Right cardiac atrium (tissue), 5 donors: ENCODE measurements around the gene NDUFA13. TPM values are rescaled to one million over a fixed set of nuclear protein-coding genes. Genes with fewer than 3 reads are reported as not detected.
A peak's percentile ranks its signal among the peaks of the same experiment; 100 is the strongest.

Experiments used
- ATAC-seq, 2 donors: fragments of 200-7000 bp; cut with Tn5 transposase; one replicate each; pipeline versions ENCODE4 v1.8.0 to v1.9.1; 2020; ENCODE audit warnings: moderate library complexity in 2 of 2, mild to moderate bottlenecking in 1 of 2
- DNase-seq, 3 donors: peaks; one replicate each; pipeline ENCODE4 v3.0.0-alpha.2; 2020
- H3K27ac ChIP-seq: one replicate; pipeline ENCODE4 v1.5.1; 2013; ENCODE audit warnings: mild to moderate bottlenecking, low read length, control low read depth, moderate library complexity
- H3K27me3 ChIP-seq: one replicate; pipeline ENCODE4 v1.6.1; 2013; ENCODE audit not compliant: control insufficient read depth, insufficient read depth
- H3K4me1 ChIP-seq: one replicate; pipeline ENCODE4 v1.6.1; 2013; ENCODE audit warnings: low read length; ENCODE audit not compliant: control insufficient read depth, insufficient read depth
- H3K4me3 ChIP-seq: one replicate; pipeline ENCODE4 v1.5.1; 2013; ENCODE audit warnings: low read length, control low read depth
- H3K9me3 ChIP-seq: one replicate; pipeline ENCODE4 v1.6.1; 2013; ENCODE audit warnings: low read length; ENCODE audit not compliant: control insufficient read depth
- WGBS: extraction: QIAGEN DNeasy Blood & Tissue Kit; methylation state at CpG from one replicate; pipeline ENCODE4 v1.1.7; 2013; 5-methylcytosine and 5-hydroxymethylcytosine counted together
- intact Hi-C, 4 donors: fragments of 100-400 bp; cut with DNase I; formaldehyde crosslinking; loops; one replicate each; pipeline versions ENCODE4 v1.11.0 to v1.14.0; 2022 to 2023
- polyA plus RNA-seq: library from polyadenylated mRNA; stranded (reverse); fragments of 200-250 nt; gene quantifications from one replicate; pipeline ENCODE4 v1.2.3, GENCODE V29; 2013
- total RNA-seq, 4 donors: library from RNA; stranded (reverse); fragmentation: NEBNext Ultra II Directional; extraction: Animal tissue kit (Norgen Biotek cat#: 25700); gene quantifications; one replicate each; pipeline ENCODE4 v1.2.1, GENCODE V29; 2021
- donor health status: healthy with polysubstance abuse.
- donor health status: DM: no; HTN: yes; CAD: no.
- donor health status: DM: no; HTN: no; CAD: no.
- donor health status: DM: no; HTN: yes; CAD: no; lungs with severe emphysema.
- donor health status: DM: yes; HTN: yes; CAD: no.

Gene NDUFA13
- total and polyA plus RNA-seq, 5 donors = 785 to 1,226 (median 864) TPM

DNA sequence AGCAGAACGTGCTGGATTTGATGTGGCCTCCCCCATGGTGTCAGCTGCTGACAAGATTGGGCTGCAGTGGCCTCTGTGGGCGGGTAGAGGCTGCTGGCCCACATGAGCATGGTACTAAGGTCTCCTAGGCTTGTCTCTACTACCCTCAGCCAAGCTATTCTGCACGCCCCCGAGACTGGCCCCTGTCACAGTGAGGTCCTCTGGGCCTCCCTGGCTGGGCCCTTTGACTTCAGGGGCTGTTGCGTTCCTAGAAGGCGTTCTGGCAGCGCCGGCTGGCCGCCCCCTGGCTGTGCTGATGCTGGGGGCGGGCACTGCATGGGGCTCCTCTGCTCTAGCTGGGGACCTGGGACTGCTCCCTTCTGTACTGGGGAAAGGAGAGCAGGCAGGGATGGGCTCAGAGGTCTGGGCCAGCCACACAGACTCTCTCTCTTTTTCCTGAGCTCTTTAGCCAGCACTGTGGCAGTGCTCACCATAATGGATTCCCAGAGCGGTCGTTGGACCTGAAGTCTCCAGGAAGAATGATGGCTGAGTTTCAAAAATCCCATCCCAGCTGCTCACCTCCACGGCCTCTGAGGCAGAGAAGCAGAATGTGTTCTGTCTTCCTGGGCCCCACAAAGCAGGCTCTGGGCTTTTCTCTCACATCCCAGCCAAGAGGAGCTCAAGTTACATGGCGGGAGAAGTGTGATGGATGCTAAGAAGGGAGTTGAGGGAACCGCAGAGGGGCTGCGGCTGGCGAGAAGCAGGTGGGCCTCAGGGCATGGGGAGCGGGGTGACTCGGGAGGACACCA lies 33.0 kb upstream of the NDUFA13 start:
- ATAC-seq = peak in 1 of 2 donors; percentile 39
- no peaks in the 10 kb centered on the region for H3K27me3 ChIP-seq
- intact Hi-C loops = loop anchor here in 1 of 4 donors (10.0 kb wide), 1 partner anchor 78 kb away; the partner anchor contains the start of gene GATAD2A
- no peak overlapping the region for H3K27ac ChIP-seq
- peaks cover 9% of the 10 kb centered on the region for H3K4me1 ChIP-seq
- H3K4me3 ChIP-seq = no peak overlapping the region
- peak in 1 of 3 donors; percentile 63 for DNase-seq
- no peaks in the 10 kb centered on the region for H3K9me3 ChIP-seq
- 49% methylated on average over 19 of the region's 19 CpGs for WGBS

DNA sequence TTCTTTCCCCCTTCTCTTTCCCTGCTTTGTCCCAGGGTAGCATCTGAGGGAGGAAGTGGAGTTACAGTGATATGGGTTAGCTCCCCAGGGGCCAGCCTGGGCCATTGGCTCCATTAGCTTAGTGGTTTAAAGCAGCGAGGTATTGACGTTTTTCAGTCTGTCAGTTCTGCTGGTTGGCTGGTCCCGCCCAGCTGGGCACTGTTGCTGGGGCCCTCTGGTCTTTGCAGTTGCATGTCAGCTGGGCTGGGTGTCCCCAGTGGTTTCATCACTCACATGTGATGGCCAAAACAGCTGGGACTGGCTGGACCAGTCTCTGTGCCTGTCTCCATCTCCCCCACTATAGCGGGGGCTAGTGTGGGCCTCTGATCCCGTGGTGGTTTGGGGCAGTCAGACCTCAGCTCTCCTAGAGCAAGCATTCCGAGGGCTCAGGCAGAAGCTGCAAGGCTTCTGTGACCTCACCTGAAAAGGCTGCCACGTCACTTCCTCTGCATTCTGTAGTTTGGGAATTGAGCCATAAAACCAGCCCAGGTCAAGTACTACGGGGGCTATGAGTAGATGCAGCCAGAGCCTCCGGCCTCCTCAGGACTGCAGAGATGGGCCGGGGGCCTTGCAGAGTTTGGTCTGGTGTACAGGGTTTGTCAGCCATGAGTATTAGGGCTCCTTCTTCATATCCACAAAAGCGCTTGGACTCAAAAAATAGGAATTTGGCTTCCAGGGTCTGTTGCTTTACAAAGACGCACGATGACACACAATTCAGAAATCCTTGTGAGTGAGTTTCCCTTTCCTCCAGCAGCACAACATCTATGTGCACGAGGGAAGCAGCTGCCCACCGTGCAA lies 30.6 kb upstream of the NDUFA13 start:
- H3K4me3 ChIP-seq = no peak overlapping the region
- ATAC-seq (no peak), DNase-seq (peak; percentile 60 to 86 (median 80))
- WGBS = 67% methylated on average over 15 of the region's 15 CpGs
- H3K9me3 ChIP-seq = no peaks in the 10 kb centered on the region
- no peaks in the 10 kb centered on the region for H3K27me3 ChIP-seq
- H3K4me1 ChIP-seq = peaks cover 20% of the 10 kb centered on the region
- H3K27ac ChIP-seq = no peak overlapping the region
- intact Hi-C loops = loop anchor here in 1 of 4 donors (10.0 kb wide), 1 partner anchor 81 kb away; the partner anchor contains the start of gene GATAD2A

DNA sequence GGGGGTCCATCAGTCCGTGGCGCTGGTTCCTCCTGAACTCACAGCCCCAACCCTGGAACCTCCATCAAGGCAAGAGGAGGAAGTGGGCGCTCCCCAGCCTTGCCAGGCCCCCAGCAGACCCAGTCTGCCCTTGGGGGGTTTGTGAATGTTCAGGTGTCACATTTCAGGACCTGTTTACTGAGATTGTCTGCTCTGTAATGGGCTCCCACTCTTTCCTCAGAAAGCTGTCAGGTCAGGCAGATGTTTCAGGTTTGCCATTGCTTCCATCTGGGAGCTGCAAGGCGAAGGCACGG lies 30.1 kb upstream of the NDUFA13 start:
- H3K4me3 ChIP-seq = no peak overlapping the region
- ATAC-seq (no peak), DNase-seq (peak in 1 of 3 donors; percentile 30)
- WGBS = 93% methylated on average over 5 of the region's 5 CpGs
- intact Hi-C loops = loop anchor here in 1 of 4 donors (10.0 kb wide), 1 partner anchor 81 kb away; the partner anchor contains the start of gene GATAD2A
- H3K27ac ChIP-seq = no peak overlapping the region
- H3K4me1 ChIP-seq = peaks cover 20% of the 10 kb centered on the region
- H3K9me3 ChIP-seq = no peaks in the 10 kb centered on the region
- H3K27me3 ChIP-seq = no peaks in the 10 kb centered on the region

DNA sequence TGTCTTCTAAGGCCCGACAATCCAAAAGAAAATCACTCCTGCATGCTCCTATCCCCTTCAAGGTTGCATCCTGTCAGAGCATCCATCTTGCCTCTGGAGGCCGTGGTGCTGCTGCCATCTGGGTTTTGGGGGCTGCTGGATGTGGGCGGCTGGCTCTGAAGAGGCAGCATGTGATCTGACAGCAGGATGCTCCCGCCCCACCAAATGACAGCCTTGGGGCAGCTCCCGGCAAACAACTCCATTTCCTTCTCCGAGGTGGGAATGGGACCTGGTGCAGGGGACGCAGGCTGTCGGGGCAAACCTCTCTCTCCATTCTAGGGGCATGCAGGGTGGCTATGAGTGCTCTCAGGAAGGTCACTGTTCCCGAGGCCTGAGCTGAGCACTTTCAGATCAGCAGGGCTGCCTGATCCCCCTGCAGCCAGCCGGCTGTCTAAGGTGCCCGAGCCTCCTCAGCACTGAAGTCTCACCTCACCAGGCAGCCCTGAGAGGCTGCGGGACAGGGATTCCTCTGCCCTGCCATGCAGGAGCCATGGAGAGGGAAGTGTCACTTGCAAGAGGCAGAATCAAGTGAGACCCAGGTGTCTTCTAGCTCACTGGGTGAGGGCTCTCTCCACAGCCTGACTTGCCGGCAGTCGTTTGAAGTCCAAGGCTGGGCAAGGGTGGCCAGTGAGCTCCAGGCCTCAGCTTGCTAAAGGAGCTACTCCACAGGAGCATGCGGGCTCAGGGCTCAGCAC lies 29.5 kb upstream of the NDUFA13 start:
- intact Hi-C loops = loop anchor here in 1 of 4 donors (10.0 kb wide), 1 partner anchor 82 kb away; the partner anchor contains the start of gene GATAD2A
- Histone ChIP-seq H3K4me1 (peaks cover 20% of the 10 kb centered on the region), H3K27me3 (no peaks in the 10 kb centered on the region), H3K4me3 (no peak overlapping the region), H3K9me3 (no peaks in the 10 kb centered on the region), H3K27ac (no peak overlapping the region)
- no peak for ATAC-seq
- peak in 1 of 3 donors; percentile 54 for DNase-seq
- 75% methylated on average over 15 of the region's 15 CpGs for WGBS

DNA sequence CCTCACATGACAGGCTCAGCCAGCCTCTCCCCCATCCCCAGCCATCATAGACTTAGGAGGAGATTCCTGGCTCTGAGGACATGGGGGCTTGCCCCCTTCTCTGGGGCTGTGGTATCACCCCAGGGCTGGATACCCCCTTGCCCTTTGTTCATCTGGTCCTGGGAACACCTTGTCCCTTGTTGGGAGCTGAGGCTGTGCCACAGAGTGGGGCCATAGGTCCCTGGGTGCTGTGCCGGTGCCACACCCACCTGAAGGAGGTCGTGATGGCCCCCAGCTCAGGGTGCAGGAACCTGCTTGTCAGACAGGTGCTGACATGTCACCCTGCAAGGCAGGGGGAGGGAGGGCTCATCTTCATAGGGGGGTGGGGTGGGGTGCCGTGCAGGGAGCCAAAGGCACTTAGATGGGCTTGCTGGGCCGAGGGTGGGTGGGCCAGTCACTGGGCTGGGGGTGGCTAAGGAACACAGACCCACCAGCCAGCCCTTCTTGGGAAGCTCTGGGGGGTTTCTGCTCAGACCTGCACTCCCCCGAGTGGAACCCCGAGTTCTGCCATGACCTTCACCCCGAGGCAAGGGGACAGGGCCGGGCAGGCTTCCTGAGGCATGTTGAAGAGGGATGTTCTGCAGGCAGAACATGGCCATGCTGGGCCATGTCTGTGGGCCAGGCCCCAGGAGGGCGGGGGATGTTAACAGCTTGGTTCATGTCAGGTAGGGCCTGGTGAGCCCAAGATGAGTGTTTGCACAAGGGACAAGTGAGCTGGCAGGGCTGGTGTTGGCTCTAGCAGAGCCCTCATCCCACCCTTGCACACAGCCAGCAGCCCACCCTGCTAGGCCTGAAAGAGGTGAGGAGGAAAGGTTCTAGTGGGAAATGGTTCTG lies 28.7 kb upstream of the NDUFA13 start:
- Histone ChIP-seq H3K4me3 (no peak overlapping the region), H3K27me3 (no peaks in the 10 kb centered on the region), H3K4me1 (peaks cover 20% of the 10 kb centered on the region), H3K9me3 (no peaks in the 10 kb centered on the region), H3K27ac (no peak overlapping the region)
- no peak for ATAC-seq
- WGBS = 79% methylated on average over 9 of the region's 9 CpGs
- intact Hi-C loops = loop anchor here in 1 of 4 donors (10.0 kb wide), 1 partner anchor 83 kb away; the partner anchor contains the start of gene GATAD2A
- DNase-seq = peak in 1 of 3 donors; percentile 60

DNA sequence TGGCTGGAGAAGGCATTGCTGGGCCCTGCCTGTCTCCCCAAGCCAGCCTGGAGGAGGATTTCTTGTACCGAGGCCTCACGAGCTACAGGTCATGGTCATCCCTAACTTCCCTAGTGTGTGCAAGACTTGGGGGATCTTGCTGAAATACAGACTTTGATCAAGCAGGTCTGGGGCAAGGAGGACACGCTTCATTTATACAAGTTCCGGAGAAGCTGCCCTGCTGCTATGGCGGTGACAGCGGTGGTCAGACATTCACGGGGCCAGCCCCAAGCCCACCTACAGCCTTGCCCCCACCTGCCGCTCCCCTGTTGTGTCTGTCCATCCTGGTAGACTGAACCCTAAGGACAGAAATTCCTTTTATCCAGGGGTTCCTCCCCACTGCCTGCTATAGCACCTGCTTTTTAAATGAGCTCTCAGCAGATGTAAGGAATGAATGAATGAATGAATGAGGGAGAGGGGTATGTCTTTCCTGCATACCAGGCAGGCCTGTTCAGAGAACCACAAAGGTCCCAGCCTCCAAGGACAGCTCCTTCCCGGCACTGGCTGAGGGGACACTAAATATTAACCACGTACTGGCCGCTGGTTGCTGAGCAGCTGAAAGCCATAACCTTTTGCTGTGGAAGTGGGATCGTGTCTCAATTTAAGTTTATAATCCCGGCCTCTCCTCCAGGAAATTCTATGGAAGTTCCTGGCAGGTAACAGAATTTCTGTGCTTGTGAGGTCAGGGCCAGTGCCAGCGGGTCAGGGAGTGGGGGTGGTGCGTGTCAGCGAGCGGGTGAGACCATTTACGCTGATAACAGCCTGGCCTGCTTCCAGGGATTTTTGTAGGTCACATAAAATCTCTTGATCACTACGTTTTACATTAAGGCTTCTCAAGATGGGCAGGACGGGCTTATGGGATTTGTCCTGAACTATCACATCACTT lies 27.8 kb upstream of the NDUFA13 start:
- peak in 2 of 3 donors; percentile 73 to 74 for DNase-seq
- no peaks in the 10 kb centered on the region for H3K27me3 ChIP-seq
- H3K4me3 ChIP-seq = no peak overlapping the region
- H3K4me1 ChIP-seq = peaks cover 17% of the 10 kb centered on the region
- peak overlapping the region; percentile 7 for H3K27ac ChIP-seq
- ATAC-seq = no peak
- no peaks in the 10 kb centered on the region for H3K9me3 ChIP-seq
- 47% methylated on average over 20 of the region's 20 CpGs for whole genome bisulfite sequencing
- intact Hi-C loops = loop anchor here in 1 of 4 donors (10.0 kb wide), 1 partner anchor 83 kb away; the partner anchor contains the start of gene GATAD2A

DNA sequence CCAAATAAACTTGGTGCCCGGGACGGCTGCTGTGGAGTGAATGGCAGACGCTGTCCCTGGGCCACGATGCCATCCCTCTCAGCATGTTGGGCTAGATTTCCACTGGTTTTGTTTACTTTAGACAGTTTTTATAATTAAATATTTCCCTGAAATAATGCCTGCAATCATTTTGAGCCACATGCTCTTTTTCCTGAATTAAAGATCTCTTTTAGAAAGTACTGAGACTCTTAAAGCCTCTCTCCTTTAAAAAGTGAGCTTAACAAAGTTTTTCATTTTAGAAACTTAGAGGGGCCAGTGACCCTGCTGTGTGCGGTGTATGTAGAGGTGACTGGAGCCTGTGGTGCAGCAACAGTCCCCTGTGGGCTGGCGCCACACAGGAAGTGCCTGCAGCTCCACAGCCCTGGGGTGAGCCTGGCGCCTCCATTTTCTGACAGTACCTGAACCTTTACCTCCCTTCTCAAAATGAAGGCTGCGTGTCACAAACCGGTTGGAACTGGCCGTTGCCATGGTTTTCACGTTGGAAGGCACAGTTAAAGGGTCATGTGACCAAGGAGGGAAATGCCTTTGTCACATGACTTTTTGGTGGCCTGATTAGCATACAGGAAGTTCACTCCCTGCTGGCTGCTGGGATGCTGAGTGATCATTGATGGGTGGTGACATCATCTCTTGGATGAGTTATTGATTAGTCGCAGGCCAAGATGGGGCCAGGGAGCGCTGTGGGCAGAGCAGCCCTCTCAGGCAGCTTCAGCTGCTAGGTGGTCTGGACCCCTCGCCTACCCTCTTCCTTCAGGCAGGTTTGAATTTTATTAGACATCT lies 26.9 kb upstream of the NDUFA13 start:
- DNase-seq = peak; percentile 83 to 91 (median 89)
- no peaks in the 10 kb centered on the region for H3K9me3 ChIP-seq
- 28% methylated on average over 14 of the region's 14 CpGs for WGBS
- peak; percentile 65 to 77 for ATAC-seq
- H3K27ac ChIP-seq = peak overlapping the region; percentile 62
- intact Hi-C loops = loop anchor here in 1 of 4 donors (10.0 kb wide), 1 partner anchor 84 kb away; the partner anchor contains the start of gene GATAD2A
- peaks cover 17% of the 10 kb centered on the region for H3K4me1 ChIP-seq
- H3K27me3 ChIP-seq = no peaks in the 10 kb centered on the region
- H3K4me3 ChIP-seq = peak overlapping the region; percentile 25

DNA sequence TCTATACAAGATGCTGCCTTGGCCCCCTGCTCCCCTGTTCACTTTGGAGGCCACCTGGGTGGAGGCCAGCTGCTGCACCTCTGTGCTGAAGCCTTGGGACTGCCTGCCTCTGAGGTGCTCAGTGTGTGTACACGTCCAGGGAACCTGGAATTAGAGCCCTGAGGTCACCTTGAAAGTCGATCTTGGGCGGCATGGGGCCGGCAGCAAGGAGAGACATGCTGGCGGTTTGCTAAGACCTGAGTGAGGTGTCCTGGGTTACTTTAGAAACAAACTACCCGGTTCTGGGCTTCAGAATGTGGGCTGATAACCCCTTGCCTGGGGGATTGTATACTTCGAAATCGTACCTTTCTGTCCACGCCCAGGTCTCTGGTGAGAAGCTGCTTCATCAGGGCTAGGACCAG lies 26.2 kb upstream of the NDUFA13 start:
- no peak overlapping the region for H3K4me3 ChIP-seq
- no peaks in the 10 kb centered on the region for H3K9me3 ChIP-seq
- 55% methylated on average over 9 of the region's 9 CpGs for WGBS
- ATAC-seq = peak; percentile 5 to 7
- peak overlapping the region; percentile 62 for H3K27ac ChIP-seq
- intact Hi-C loops = loop anchor here (2.0 to 10.0 kb wide), 3 partner anchors 85 to 125 kb away; partner anchors contain the start of gene GATAD2A (in 1 of the 4)
- H3K27me3 ChIP-seq = no peaks in the 10 kb centered on the region
- peaks cover 16% of the 10 kb centered on the region for H3K4me1 ChIP-seq
- peak in 1 of 3 donors; percentile 60 for DNase-seq
